Heart right ventricle (tissue), 16 donors: Measurements from ENCODE around the gene MPP3. TPM values are rescaled to one million over a fixed set of nuclear protein-coding genes. Genes with fewer than 3 reads are reported as not detected.

Experiments
- ATAC-seq, 8 donors: fragments of 200-7000 bp; cut with Tn5 transposase; one replicate each; pipeline ENCODE4 v1.9.1; 2020; ENCODE audit warnings: mild to moderate bottlenecking in 8 of 8, moderate library complexity in 8 of 8, moderate number of reproducible peaks in 1 of 8
- DNase-seq, 2 donors: peaks; one replicate each; pipeline ENCODE4 v3.0.0-alpha.2; 2020
- H3K27ac ChIP-seq, 10 donors: fragments of 200-600 bp; sonication (generic) in 2 of 10; one replicate each; pipeline versions ENCODE4 v1.5.0 to v1.8.0; 2020 to 2022; ENCODE audit warnings: mild to moderate bottlenecking in 3 of 10
- H3K27me3 ChIP-seq, 7 donors: fragments of 200-600 bp; one replicate each; pipeline ENCODE4 v1.8.0; 2021 to 2022; ENCODE audit warnings: mild to moderate bottlenecking in 2 of 7
- H3K36me3 ChIP-seq, 9 donors: fragments of 200-600 bp; sonication (generic) in 1 of 9; one replicate each; pipeline versions ENCODE4 v1.5.0 to v1.8.0; 2020 to 2022; ENCODE audit warnings: mild to moderate bottlenecking in 2 of 9
- H3K4me1 ChIP-seq, 9 donors: fragments of 200-600 bp; sonication (generic) in 1 of 9; one replicate each; pipeline versions ENCODE4 v1.5.0 to v1.8.0; 2020 to 2022; ENCODE audit warnings: mild to moderate bottlenecking in 4 of 9
- H3K4me3 ChIP-seq, 10 donors: fragments of 200-600 bp; sonication (generic) in 2 of 10; one replicate each; pipeline versions ENCODE4 v1.5.0 to v1.8.0; 2020 to 2022; ENCODE audit warnings: mild to moderate bottlenecking in 7 of 10, moderate library complexity in 2 of 10
- H3K9me3 ChIP-seq, 11 donors: fragments of 200-600 bp in 10 of 11; sonication (generic) in 2 of 11; one replicate each; pipeline versions ENCODE4 v1.5.0 to v1.8.0; 2013 to 2022; ENCODE audit warnings: mild to moderate bottlenecking in 2 of 11, control low read depth in 1 of 11, moderate library complexity in 1 of 11
- WGBS, 2 donors: extraction: QIAGEN DNeasy Blood & Tissue Kit; methylation state at CpG; one replicate each; pipeline ENCODE4 v1.1.7; 2013; ENCODE audit warnings: inconsistent platforms in 1 of 2; 5-methylcytosine and 5-hydroxymethylcytosine counted together
- intact Hi-C, 10 donors: fragments of 100-400 bp; cut with DNase I; formaldehyde crosslinking; loops; one replicate each; pipeline versions ENCODE4 v1.11.1 to v1.14.2; 2022
- polyA plus RNA-seq, 2 donors: library from polyadenylated mRNA; stranded (reverse); fragments of 200-250 nt; gene quantifications; one replicate each; pipeline ENCODE4 v1.2.3, GENCODE V29; 2013
- total RNA-seq, 10 donors: library from RNA; stranded (reverse); fragmentation: NEBNext Ultra II Directional in 3 of 10; extraction: Animal tissue kit (Norgen Biotek cat#: 25700) in 3 of 10; gene quantifications; one replicate each; pipeline versions ENCODE4 v1.2.1 to v1.2.4, GENCODE V29; 2021 to 2023
- TF ChIP-seq, protein P1 (sequence below), 9 donors: fragments of 200-600 bp; sonication (generic) in 2 of 9; IDR thresholded peaks; one replicate each; pipeline versions ENCODE4 v1.5.0 to v1.8.0; 2021 to 2022; ENCODE audit warnings: antibody characterized with exemption in 9 of 9, mild to moderate bottlenecking in 5 of 9, moderate library complexity in 1 of 9
- donor health status: Arrhythmogenic right ventricular cardiomyopathy.
- donor health status: ischemic (EF 13 %, LVEDD 7.1; RV severe dilation, severe dysfunction).
- donor health status: healthy with polysubstance abuse.
- donor health status: DM: no; HTN: yes; CAD: no.
- donor health status: DM: no; HTN: no; CAD: no.
- donor health status: ischemic (EF 25% LVEDD 6.9; RV normal size, moderate dysfunction).
- donor health status: ischemic (EF 25% LVEDD 5.7; RV mildly dilated, moderate dysfunction).
- donor health status: healthy.
- donor health status: DM: yes; HTN: yes; CAD: no.
- donor health status: Ischemic cardiomyopathy.
- donor health status: ischemic (EF 35%, LVEDD 5.7; RV mildly dilated, moderate dysfunction).
- donor health status: nonischemic (EF 11% LVEDD 7.7; RV severe dilation, severe dysfunction).
- donor health status: DM: yes; HTN: yes; CAD: no.
- donor health status: PGD.
- donor health status: ischemic (EF 29% LVEDD 5.4; RV normal size, mild dysfunction).
- donor health status: nonischemic (EF 23%, LVEDD 6.1; RV moderate dilation, normal function).

The MPP3 gene
- total and polyA plus RNA-seq, 12 donors = 16.6 to 90.1 (median 33.0) TPM

DNA sequence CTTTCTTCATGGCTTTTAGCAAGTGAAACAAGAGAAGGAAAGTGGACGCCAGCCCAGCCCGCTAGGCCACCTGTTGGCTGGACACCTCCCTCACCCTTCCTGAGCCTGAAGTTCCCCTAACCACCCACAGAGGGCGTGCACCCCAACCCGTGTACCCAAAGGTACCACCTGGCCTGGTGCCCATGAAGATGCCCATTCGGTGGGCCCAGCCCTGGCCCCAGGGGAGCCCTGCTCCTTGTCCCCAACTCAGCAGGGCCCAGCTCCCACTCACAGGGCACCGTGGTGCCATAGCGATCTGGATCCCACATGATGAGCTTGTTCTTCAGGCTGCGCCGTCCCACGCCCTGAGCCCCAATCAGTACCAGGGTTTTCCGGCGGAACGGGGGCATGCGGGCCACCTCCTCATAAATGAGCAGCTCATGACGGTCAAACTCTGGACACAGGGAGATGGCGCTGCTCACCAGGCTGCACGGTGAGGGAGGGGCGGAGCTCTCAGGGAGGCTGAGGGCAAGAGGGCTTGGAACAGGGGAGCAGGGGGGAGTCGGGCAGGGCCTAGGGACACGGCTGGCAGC, 47.6 kb upstream of the MPP3 start:
- whole genome bisulfite sequencing, 2 donors = 84% methylated on average over 20 of the region's 20 CpGs
- Histone ChIP-seq H3K4me3 (no peak overlapping the region), H3K27me3 (no peaks in the 10 kb centered on the region), H3K4me1 (peaks cover 0 to 16% (median 8%) of the 10 kb centered on the region in 9 donors), H3K9me3 (no peaks in the 10 kb centered on the region), H3K27ac (no peak overlapping the region), H3K36me3 (peaks cover 0 to 34% (median 0%) of the 10 kb centered on the region in 9 donors)
- DNase-seq = no peak
- intact Hi-C loops = loop anchor here in 2 of 10 donors (5.0 to 10.0 kb wide), 2 partner anchors 114 to 117 kb away; no protein-coding TSS in a partner anchor
- TF ChIP-seq, protein P1, sequence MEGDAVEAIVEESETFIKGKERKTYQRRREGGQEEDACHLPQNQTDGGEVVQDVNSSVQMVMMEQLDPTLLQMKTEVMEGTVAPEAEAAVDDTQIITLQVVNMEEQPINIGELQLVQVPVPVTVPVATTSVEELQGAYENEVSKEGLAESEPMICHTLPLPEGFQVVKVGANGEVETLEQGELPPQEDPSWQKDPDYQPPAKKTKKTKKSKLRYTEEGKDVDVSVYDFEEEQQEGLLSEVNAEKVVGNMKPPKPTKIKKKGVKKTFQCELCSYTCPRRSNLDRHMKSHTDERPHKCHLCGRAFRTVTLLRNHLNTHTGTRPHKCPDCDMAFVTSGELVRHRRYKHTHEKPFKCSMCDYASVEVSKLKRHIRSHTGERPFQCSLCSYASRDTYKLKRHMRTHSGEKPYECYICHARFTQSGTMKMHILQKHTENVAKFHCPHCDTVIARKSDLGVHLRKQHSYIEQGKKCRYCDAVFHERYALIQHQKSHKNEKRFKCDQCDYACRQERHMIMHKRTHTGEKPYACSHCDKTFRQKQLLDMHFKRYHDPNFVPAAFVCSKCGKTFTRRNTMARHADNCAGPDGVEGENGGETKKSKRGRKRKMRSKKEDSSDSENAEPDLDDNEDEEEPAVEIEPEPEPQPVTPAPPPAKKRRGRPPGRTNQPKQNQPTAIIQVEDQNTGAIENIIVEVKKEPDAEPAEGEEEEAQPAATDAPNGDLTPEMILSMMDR (IDR thresholded peaks at IDR 0.05) = peak; percentile 31 to 73 (median 55)
- no peak for ATAC-seq

DNA sequence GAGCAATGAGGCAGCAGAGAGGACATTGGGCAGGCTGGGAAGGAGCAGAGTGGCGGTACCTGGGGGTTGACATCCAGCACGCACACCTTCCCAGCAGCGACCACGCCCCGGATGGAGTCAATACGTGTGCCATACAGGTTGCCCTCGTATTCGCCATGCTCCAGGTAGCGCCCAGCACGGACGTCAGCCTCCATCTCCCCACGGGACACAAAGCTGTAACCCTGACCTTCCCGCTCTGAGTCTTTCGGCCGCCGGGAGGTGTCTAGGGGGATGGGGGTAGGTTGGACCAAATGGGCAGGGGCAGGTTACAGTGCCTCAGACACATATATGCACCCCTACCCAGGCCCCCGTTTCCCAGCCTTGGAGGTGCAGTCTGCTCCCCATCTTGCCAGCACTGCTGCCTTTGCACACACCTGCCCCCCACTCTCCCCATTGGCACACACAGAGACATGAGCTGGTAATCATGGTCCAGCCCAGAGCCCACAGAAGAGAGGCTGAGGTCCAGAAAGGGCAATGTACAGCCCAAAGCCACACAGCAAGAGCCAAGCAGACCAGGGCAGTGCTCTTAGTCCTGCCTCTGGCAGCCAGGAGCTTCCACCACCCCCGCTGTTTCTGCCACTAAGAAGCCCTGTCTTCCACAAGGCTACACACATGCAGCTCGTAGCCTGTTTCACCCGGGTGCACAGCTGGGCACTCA, 46.9 kb upstream of the MPP3 start:
- ATAC-seq (no peak), DNase-seq (no peak)
- Histone ChIP-seq H3K9me3 (no peaks in the 10 kb centered on the region), H3K36me3 (peaks cover 0 to 34% (median 0%) of the 10 kb centered on the region in 9 donors), H3K27ac (no peak overlapping the region), H3K4me3 (no peak overlapping the region), H3K27me3 (no peaks in the 10 kb centered on the region), H3K4me1 (peaks cover 0 to 18% (median 8%) of the 10 kb centered on the region in 9 donors)
- TF ChIP-seq, protein P1 (IDR thresholded peaks at IDR 0.05) = no peak
- intact Hi-C loops = loop anchor here in 5 of 10 donors (5.0 to 10.0 kb wide), 2 partner anchors 115 to 117 kb away; no protein-coding TSS in a partner anchor
- WGBS, 2 donors = 91 to 92% methylated on average over 20 of the region's 20 CpGs

DNA sequence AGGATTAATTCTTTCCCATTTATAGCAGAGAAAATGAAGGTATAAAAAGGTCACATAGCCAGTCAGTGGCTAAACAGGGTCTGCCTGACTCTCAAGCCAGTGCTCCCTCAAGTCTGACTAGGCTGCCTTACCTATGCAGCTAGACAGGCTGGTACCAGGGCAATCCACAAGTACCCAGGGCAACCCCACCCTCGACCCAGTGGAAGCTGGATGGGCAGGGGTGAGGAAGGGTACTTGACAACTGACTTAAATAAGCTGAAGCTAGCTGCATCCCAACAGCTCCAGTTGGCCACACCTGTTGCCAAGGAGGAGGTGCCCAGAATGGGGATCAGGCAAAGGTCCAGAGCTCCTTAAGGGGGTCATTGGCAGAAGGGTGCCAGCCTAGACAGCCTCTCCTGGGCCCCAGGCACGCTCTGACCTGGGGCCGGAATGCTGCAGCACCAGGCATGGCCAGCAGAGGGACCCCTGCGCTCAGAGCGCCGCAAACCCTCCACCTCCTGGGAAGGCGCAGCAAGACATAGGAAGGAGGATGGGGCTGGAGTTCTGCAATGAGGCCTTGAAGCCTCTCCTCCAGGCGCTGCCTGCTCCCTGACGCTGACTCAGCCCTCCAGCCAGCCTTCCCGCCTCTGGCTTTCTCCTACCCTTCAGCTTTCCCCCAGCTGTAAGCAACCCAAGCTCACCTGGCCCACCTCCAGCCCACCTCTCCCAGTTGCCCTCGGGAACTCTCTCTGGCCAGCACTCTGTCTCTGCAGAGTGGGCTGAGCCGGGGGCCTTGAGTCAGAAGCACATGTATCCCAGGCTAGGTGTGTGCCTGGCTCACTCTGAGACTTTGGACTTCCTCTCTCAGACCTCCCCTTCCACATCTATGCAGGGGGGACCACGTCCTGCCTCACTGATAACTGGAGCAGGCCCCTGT, 45.6 kb upstream of the MPP3 start:
- intact Hi-C loops = loop anchor here in 3 of 10 donors (5.0 to 10.0 kb wide), 2 partner anchors 116 to 119 kb away; no protein-coding TSS in a partner anchor
- WGBS, 2 donors = 21 to 22% methylated on average over 13 of the region's 13 CpGs
- Histone ChIP-seq H3K36me3 (peaks cover 0 to 34% (median 0%) of the 10 kb centered on the region in 9 donors), H3K27ac (peak overlapping the region in 1 of 10 donors; percentile 5), H3K4me1 (peaks cover 0 to 24% (median 9%) of the 10 kb centered on the region in 9 donors), H3K27me3 (no peaks in the 10 kb centered on the region), H3K4me3 (no peak overlapping the region), H3K9me3 (no peaks in the 10 kb centered on the region)
- ATAC-seq (peak; percentile 68 to 87 (median 78)), DNase-seq (peak; percentile 65 to 78)
- TF ChIP-seq, protein P1 (IDR thresholded peaks at IDR 0.05) = peak; percentile 86 to 99 (median 97)
